Measurements from ENCODE around the gene ABCG4.
A peak's percentile ranks its signal among the peaks of the same experiment; 100 is the strongest.

The ABCG4 gene

DNA sequence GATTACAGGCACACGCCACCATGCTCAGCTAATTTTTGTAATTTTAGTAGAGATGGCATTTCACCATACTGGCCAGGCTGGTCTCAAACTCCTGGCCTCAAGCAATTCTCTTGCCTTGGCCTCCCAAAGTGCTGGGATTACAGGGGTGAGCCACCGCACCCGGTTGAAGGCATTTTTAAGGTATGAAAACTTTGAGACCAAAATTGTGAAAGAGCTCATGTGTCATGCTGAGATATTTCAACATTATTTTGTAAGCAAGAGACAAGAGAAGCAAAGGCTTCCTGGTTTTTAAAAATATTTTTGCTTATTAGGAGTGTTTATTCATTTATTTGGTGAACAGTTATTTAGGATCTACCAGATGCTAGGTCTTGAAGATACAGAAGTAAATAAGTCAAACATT lies 43.3 kb downstream of the ABCG4 start:
- TF ChIP-seq, protein P1, sequence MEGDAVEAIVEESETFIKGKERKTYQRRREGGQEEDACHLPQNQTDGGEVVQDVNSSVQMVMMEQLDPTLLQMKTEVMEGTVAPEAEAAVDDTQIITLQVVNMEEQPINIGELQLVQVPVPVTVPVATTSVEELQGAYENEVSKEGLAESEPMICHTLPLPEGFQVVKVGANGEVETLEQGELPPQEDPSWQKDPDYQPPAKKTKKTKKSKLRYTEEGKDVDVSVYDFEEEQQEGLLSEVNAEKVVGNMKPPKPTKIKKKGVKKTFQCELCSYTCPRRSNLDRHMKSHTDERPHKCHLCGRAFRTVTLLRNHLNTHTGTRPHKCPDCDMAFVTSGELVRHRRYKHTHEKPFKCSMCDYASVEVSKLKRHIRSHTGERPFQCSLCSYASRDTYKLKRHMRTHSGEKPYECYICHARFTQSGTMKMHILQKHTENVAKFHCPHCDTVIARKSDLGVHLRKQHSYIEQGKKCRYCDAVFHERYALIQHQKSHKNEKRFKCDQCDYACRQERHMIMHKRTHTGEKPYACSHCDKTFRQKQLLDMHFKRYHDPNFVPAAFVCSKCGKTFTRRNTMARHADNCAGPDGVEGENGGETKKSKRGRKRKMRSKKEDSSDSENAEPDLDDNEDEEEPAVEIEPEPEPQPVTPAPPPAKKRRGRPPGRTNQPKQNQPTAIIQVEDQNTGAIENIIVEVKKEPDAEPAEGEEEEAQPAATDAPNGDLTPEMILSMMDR (IDR thresholded peaks at IDR 0.05), result no peak

DNA sequence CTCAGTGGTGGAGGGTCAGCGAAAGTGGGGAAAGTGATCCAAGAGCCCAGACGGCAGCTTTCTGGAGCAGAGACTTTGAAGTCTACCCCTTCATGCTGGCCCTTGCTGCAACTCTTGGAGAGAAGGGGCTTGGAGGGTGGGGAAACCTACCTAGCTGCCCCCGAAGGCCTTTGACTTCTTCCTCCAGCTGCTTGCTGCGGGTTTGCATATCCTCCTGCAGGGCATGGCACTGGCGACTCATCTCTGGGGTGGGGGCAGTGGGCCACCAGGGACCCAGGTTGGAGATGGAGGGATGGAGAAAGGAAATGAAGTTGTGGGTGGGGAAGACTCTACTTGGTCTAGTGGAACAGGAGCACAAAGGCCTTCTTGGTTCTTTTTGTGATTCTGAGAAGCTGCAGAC lies 44.1 kb downstream of the ABCG4 start:
- TF ChIP-seq, protein P1 (IDR thresholded peaks at IDR 0.05), result no peak

DNA sequence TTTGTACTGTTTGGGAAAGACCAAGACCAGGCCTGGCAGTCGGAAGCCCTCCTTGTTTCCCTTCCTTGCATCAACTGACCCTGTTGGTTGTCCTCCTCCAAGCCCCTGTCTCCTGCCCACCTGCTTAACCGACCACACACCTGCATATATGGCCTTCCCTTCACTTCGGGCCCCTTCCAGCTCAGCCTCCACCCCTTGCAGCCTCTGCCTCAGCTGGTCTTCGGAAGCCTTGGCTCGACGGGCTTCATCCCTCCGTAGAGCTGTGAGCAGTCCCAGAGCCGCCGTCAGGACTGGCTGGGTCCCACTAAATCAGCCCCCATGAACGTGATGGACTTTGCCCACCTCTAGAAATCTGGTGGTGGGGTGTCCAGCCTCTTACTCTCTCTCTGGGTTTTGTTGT lies 44.8 kb downstream of the ABCG4 start:
- TF ChIP-seq, protein P1 (IDR thresholded peaks at IDR 0.05), result no peak

DNA sequence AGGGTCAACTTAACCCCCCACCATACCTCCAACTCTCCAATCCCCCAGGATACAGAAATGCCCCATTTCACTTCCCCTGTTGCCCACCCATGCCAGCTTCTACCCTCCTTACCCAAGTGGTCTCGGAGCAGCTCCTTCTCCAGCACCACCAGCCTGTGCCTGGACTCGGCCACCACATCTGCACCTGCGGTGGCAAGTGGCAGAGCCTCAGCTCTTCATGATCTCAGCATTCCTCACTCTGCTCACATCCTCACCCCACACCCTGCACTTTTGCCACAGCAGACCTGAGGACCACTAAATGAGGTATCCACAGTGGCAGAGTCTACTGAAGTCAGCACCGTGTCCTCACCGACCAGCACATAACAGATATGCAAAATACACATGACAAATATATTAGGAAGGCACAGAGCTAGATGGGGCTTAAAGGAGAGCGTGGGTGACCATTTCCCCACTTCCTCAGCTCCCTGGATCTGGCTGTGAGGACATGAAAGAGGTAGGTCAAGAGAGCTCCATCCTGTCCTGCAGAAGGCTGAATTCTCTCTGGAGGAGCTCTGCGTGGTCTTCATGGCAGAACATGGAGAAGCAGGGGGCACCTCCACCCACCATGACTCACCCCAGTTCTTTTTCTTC lies 46.1 kb downstream of the ABCG4 start:
- TF ChIP-seq, protein P1 (IDR thresholded peaks at IDR 0.05), result no peak

DNA sequence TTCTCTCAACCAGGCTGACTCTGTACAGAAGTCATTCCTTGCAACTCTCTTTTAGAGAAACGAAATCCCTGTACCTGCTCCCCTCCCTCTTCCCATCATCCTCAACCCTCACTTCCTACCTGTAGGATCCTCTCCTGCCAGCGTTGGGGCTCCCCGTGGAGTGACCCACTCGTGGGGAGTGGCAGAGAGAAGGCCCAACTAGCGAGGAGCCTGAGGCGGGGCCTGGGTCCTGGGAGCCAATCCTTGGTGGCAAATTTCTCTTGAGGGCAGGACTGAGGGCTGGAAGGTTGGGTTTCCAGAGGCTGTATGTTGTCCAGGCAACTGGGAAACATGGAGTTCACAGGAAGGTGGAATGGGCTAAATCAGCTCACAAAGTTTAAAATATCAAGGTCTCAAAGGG lies 46.8 kb downstream of the ABCG4 start:
- TF ChIP-seq, protein P1 (IDR thresholded peaks at IDR 0.05), result no peak

DNA sequence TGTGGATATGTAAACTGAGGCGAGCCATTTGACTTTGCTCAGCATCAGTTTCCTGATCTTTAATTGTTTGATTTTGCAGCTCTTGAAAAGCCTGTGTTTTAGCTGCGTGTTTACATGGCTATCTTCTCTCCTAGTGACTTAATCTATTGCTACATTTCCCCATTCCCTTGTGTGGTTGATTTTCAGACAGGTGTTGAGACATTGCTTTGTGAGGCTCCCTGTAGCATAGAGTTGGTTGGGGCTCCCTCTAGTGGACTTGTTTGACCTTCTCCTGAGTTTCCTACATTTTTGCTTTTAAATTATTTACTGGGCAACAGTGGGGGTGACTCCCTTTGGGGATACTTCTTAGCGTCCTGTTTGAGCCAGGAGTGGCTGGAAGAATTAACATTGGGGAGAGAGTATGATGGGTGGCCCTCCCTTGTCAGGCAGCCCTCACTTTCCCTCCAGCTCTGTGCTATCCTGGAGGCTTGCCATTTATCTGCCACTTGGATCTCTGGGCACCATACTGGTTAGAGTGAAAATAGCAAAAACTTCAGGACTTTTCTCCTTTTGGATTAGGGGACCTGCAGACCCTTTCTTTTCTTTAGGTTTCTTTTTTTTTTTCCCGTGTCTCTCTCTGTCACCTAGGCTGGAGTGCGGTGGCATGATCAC lies 48.1 kb downstream of the ABCG4 start:
- TF ChIP-seq, protein P1 (IDR thresholded peaks at IDR 0.05), result peak; percentile 84

DNA sequence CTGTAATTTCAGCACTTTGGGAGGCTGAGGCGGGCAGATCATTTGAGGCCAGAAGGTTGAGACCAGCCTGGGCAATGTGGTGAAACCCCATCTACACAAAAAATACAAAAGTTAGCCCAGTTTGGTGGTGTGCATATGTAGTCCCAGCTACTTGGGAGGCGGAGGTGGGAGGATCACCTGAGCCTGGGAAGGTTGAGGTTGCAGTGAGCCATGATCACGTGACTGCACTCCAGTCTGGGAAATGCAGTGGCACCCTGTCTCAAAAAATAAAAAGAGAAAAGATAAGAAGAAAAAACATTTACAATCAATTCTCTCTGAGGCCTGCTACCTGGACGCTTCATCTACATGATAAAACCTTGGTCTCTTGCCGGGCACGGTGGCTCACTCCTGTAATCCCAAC lies 50.1 kb downstream of the ABCG4 start:
- TF ChIP-seq, protein P1 (IDR thresholded peaks at IDR 0.05), result no peak
